ENCODE data around the gene ORAI1.
"Not testable (repeated sequence)": the region's sequence is repeated elsewhere in the genome, so short reads cannot be mapped to it uniquely, and the experiment has no call there.

ORAI1 gene

GRCh38 chr12:121626087-121626852 is at the start of gene ORAI1:
Gene ORAI1 (plus strand): TSS chr12:121626530.
- peak; percentile 99 for DNase-seq (ENCODE audit: low spot score)

DNA sequence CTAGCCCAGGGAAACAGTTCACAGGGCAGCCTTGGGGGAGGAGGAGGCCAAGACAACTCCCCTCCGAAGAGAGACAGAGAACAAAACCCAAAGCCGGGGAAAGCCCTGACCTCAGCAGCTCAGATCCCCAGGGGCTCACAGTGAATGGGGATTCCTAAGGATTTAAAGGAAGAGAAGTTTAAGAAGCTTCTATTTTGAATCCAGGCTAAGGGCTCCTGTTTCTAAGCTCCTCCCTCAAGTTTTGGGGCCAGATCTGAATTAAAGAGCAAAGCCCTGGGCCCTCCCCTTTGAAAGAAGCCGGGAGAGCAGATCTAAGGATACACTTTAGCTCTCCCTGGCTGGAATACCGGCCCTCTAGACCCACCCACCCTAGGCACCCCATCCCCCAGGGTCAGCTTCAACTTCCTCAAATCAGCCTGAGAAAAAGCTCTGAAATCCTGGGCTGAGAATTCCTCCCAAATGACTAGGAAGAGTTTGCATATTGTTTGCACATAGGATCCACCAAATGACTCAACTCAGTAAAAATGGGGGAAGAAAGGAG is 49.4 kb upstream of the ORAI1 start:
- DNase-seq (ENCODE audit: low spot score), result peak; percentile 83

DNA sequence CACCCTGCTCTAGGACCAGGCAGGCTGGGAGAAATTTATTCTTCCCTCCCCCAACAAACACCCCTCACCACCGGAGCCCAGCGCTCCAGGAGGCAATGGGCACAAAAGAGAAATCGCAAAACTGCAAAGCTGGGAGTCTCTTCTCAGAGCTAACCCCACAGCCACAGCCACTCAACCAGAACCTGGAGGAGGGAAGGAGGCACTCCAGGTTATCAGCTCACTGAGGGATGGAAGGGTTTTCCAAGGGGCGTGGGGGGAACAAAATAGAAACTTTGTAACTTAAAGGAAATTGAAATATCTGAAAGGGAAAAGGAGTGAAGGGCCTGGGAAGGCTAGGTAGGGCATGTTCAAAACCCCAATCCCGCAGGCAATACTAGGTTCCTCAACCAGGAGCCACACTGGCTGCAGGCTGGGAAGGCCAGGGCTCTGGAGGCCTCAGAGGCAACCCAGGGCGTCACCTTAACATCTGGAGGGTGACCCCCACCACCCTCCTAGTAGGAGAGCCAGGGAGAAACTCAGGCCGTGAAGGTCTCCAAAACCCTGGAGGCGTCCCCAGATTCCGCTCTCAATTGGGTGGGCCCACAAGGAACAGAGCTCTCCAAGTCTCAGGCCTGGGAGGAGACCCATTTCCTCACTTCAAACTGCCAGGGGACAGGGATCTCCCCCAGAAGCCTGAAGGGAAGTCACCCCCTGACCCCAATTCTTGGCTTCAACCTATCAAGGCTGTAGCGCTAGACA is 48.7 kb upstream of the ORAI1 start:
- no peak for DNase-seq (ENCODE audit: low spot score)

GRCh38 chr12:121578230-121579189 is 47.8 kb upstream of the ORAI1 start:
- peak; percentile 85 for DNase-seq (ENCODE audit: low spot score)

- peak; percentile 52 for DNase-seq (ENCODE audit: low spot score)
Observed at GRCh38 chr12:121579190-121579791, 47.0 kb upstream of the ORAI1 start.

- peak; percentile 83 for DNase-seq (ENCODE audit: low spot score)
Observed at GRCh38 chr12:121579981-121580868, 46.1 kb upstream of the ORAI1 start.

DNA sequence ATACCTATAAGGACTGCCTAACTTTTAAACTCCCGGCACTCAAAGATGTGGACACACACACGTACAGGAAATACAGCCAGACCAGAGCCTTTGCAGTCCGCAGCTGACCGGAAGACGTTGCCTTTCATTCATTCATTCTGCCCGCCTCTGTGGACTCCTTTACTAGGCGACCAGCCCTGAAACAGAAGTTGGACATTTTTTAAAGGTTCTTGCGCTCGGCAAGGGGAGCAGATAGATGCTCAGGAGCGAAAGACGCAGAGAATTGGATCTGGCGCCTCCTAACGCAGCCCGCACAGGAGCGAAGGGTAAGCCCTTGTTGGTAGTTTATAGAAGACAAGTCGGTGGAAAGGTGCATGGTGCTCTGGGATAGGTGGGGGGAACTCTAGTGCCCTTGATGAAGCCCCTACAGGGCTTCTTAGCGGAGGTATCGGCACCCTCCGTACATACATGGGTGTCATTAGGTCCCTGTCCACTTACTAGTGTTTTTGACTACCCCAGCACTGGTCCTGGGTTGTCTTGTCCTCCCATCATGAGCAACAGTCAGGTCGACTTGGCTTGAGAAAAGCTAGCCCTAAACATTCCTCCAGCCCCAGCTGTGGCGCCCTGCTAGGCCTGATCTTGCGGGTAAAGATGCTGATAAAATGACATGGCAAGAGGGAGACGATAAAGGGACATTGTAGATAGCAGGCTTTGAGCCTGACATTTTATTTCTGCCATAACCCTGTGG is 45.2 kb upstream of the ORAI1 start, which contains the start of gene KDM2B:
Gene KDM2B, minus strand, starts transcription at position 65 of the 727 bp plus-strand sequence. CDS start 112 bp downstream, outside the sequence.
- no peak for DNase-seq (ENCODE audit: low spot score)

DNA sequence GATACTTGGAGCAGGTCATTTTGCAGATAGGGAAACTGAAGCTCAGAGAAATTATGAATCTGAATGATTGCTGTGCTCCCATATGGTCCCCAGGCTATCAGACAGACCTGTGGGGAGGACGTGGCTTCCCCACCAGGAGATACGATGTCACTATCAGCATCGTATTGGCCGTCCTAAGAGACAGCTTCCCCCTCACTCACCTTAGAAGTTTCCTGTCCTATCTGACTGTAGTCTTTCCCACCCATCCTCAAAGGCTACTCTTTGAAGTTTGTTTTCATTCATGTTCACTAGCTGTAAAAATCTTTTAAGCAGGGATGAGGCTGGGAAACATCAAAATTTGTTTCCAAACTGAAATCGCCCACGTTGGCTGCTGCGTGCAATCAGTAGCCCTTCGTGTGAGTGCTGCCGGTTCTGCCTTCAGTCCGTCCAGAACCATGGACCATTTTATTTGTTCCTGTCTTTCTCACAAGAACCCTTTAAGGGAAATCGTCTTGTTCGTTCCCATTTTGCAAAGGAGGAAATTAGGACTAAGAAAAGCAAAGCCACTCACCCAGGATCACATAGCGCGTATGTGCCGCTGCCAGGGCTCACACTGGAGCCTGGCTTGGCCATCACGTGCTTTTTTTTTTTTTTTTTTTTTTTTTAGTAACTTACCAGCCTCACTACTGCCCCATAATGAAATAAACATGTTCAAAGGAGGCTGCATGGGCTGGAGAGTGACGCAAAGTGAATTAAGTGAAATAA is 44.5 kb upstream of the ORAI1 start:
- DNase-seq (ENCODE audit: low spot score), result peak; percentile 80

DNA sequence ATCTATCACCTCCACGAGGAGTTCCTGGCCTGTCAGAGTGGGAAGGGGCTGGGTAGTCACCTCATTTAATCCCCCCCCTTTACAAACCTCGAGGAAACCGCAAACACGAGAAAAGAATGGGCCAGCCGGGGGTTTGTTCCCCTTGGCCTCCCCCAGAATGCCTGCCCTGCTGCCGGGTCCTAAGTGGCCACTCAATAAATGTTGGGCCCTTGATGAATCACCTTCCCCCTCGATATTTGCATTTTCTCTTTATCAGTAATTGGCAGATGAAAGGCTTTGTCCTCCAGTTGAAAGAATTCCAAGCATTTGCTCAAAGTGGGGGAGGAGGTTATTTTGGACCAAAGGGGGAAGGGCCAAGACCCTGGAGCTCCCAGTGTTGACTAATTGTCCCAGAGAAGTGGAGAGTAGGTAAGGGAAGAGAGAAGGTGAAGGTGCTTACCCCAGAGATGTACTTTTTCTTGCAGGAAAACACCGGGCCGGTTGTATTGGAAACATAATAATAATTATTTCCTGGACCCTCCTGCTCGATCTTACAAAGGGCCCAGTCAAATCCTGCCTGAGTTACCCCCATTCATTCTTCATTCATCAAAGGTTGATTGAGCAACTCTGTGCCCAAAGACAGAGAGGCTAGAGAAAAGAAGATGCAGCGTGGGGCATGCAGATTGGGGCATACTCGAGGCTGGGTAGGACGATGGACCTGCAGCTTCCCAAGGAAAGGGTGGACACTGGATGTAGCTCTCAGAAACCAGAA is 43.6 kb upstream of the ORAI1 start:
- no peak for DNase-seq (ENCODE audit: low spot score)

- not testable (repeated sequence) for DNase-seq (ENCODE audit: low spot score)
Observed at GRCh38 chr12:121583334-121583661, 43.0 kb upstream of the ORAI1 start.

- not testable (repeated sequence) for DNase-seq (ENCODE audit: low spot score)
Observed at GRCh38 chr12:121584885-121585284, 41.4 kb upstream of the ORAI1 start.

- peak; percentile 36 for DNase-seq (ENCODE audit: low spot score)
Observed at GRCh38 chr12:121590476-121591143, 35.7 kb upstream of the ORAI1 start.

DNA sequence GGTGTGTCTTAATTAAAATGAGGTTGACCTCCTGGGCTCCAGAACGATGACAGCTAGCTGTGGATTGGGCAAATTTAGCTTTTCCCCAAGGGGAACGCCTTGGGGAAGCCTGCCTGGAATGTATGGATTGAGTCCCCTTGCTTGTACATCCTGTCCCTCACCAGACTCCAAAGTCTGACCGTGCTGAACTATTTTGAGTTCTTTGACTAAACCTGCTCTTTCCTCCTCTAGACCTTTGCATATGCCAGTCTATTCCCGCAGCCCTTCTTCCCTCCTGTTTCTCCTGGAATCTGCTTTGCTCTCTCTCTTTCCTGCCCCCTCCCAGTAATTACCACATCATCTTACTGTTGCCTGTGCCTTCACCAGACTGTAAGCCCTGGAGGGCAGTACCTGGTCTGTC is 34.0 kb upstream of the ORAI1 start:
- DNase-seq (ENCODE audit: low spot score), result no peak

GRCh38 chr12:121595520-121595919 is 30.8 kb upstream of the ORAI1 start:
- no peak for DNase-seq (ENCODE audit: low spot score)

GRCh38 chr12:121596526-121596925 is 29.8 kb upstream of the ORAI1 start:
- no peak for DNase-seq (ENCODE audit: low spot score)

GRCh38 chr12:121600702-121601336 is 25.5 kb upstream of the ORAI1 start:
- DNase-seq (ENCODE audit: low spot score), result no peak

DNA sequence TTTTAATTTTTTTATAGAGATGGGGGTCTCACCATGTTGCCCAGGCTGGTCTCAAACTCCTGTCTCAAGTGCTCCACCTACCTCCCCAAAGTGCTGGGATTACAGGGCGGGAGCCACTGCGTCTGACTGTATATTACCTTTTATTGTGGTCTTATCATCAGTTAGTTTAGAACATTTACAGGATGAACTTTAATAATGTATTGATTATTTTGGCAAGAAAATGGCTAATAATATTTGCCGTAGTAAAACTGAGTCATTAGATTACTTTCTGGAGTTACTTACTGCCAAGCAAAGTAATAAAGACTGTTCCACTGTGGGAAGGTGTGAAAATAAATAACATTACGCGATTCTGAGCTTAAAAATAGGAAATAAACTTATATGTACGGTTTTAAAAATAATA is 23.6 kb upstream of the ORAI1 start:
- no peak for DNase-seq (ENCODE audit: low spot score)
